ENCODE results near the gene HDAC7.
A peak's percentile ranks its signal among the peaks of the same experiment; 100 is the strongest.

The HDAC7 gene

GRCh38 chr12:47734725-47735480 is 84.8 kb downstream of the HDAC7 start:
- Histone ChIP-seq H3K9ac (ENCODE audit: low read length) (no peak overlapping the region), H3K4me1 (ENCODE audit: insufficient read depth, low read length) (peaks cover 46% of the 10 kb centered on the region), H3K4me3 (ENCODE audit: low read depth in 1 of 2, low read length in 2 of 2) (no peak overlapping the region), H3K9me3 (ENCODE audit: low read length) (no peaks in the 10 kb centered on the region), H3K36me3 (ENCODE audit: insufficient read depth, low read length) (no peaks in the 10 kb centered on the region), H3K27me3 (ENCODE audit: control insufficient read depth in 1 of 2, insufficient read depth in 2 of 2, low read length in 2 of 2) (no peaks in the 10 kb centered on the region), H3K27ac (ENCODE audit: low read depth, low read length) (peak overlapping the region; percentile 42)

- no peak overlapping the region for H3K4me3 ChIP-seq (ENCODE audit: low read depth in 1 of 2, low read length in 2 of 2)
- no peaks in the 10 kb centered on the region for H3K9me3 ChIP-seq (ENCODE audit: low read length)
- H3K27me3 ChIP-seq (ENCODE audit: control insufficient read depth in 1 of 2, insufficient read depth in 2 of 2, low read length in 2 of 2) = no peaks in the 10 kb centered on the region
- H3K4me1 ChIP-seq (ENCODE audit: insufficient read depth, low read length) = peaks cover 46% of the 10 kb centered on the region
- no peaks in the 10 kb centered on the region for H3K36me3 ChIP-seq (ENCODE audit: insufficient read depth, low read length)
- H3K27ac ChIP-seq (ENCODE audit: low read depth, low read length) = no peak overlapping the region
- no peak overlapping the region for H3K9ac ChIP-seq (ENCODE audit: low read length)
Observed at GRCh38 chr12:47733142-47733541, 86.6 kb downstream of the HDAC7 start.
